HCT116 (cell line): ENCODE results near the gene MSLN. TPM values are rescaled to one million over a fixed set of nuclear protein-coding genes. Genes with fewer than 3 reads are reported as not detected.

Experiments
- ATAC-seq: fragments of 200-7000 bp; cut with Tn5 transposase; 2 replicates; pipeline ENCODE4 v1.9.1; 2020; ENCODE audit warnings: mild to moderate bottlenecking, moderate library complexity
- BruUV-seq: library from RNA; stranded (reverse); fragments of 400-500 nt; replicated peaks from 2 replicates; lab custom pipeline; 2021; lab: Mats Ljungman, UMichigan
- CTCF ChIA-PET: fragments of 300-600 bp; sonication (Branson Sonifier 250); formaldehyde crosslinking; loops from one replicate; lab custom pipeline; 2021; ENCODE audit warnings: antibody characterized with exemption; lab: Charles Lee
- POLR2A ChIA-PET: fragments of 300-600, 350-600 bp; sonication (Branson Sonifier 250); formaldehyde crosslinking; loops from one replicate; lab custom pipeline; 2021; ENCODE audit warnings: antibody characterized with exemption; lab: Charles Lee
- RAD21 ChIA-PET, 2 experiments: fragments of 300-600 bp; sonication (Branson Sonifier 250); formaldehyde crosslinking; loops; one replicate each; lab custom pipeline; 2023; ENCODE audit warnings: low total read pairs in 2 of 2; ENCODE audit not compliant: uncharacterized antibody in 2 of 2, unreplicated experiment in 2 of 2, low non-redundant PET in 1 of 2; lab: Charles Lee
- DNase-seq: peaks from one replicate; pipeline ENCODE4 v3.0.0-alpha.2; 2010; ENCODE audit warnings: low read depth, low spot score
- H2AFZ ChIP-seq: fragments of 200-600 bp; shearing (Covaris generic), sonication (generic); 2 replicates; pipeline ENCODE4 v1.6.1; 2017; ENCODE audit warnings: low read depth, mixed run types, mixed read lengths, antibody characterized with exemption, low read length; ENCODE audit not compliant: poor library complexity, severe bottlenecking
- H3K27ac ChIP-seq: 2 replicates; pipeline ENCODE4 v1.5.1; 2012; ENCODE audit warnings: low read depth, low read length
- H3K27me3 ChIP-seq: fragments of 200-600 bp; sonication (generic); 2 replicates; pipeline ENCODE4 v1.6.1; 2016; ENCODE audit warnings: mixed run types, low read length, mixed read lengths; ENCODE audit not compliant: insufficient read depth
- H3K36me3 ChIP-seq, 2 experiments: fragments of 200-500 bp in 1 of 2; fragments of 200-600 bp in 1 of 2; sonication (Bioruptor generic) in 1 of 2; sonication (generic) in 1 of 2; 2 replicates each; pipeline versions ENCODE4 v1.5.1 to v1.6.1; 2014 to 2016; ENCODE audit warnings: low read length in 2 of 2, inconsistent platforms in 1 of 2, mixed read lengths in 1 of 2, mixed run types in 1 of 2; ENCODE audit not compliant: insufficient read depth in 2 of 2, control insufficient read depth in 1 of 2
- H3K4me1 ChIP-seq, 2 experiments: fragments of 200-600 bp in 1 of 2; sonication (generic) in 1 of 2; 2 replicates each; pipeline versions ENCODE4 v1.5.1 to v1.6.1; 2012 to 2017; ENCODE audit warnings: low read length in 2 of 2, inconsistent platforms in 1 of 2, mild to moderate bottlenecking in 1 of 2, mixed read lengths in 1 of 2, mixed run types in 1 of 2, moderate library complexity in 1 of 2; ENCODE audit not compliant: insufficient read depth in 2 of 2, control insufficient read depth in 1 of 2
- H3K4me2 ChIP-seq: fragments of 200-600 bp; sonication (generic); 2 replicates; pipeline ENCODE4 v1.6.1; 2017; ENCODE audit warnings: mixed run types, low read length, mixed read lengths
- H3K4me3 ChIP-seq, 2 experiments: fragments of 200-600 bp in 1 of 2; sonication (generic) in 1 of 2; replicated peaks in 1 of 2; 2 replicates each; pipeline ENCODE4 v1.5.1; 2011 to 2016; ENCODE audit warnings: low read length in 2 of 2, control low read depth in 1 of 2, low read depth in 1 of 2, mild to moderate bottlenecking in 1 of 2, mixed read lengths in 1 of 2, mixed run types in 1 of 2
- H3K79me2 ChIP-seq: fragments of 200-600 bp; sonication (generic); 2 replicates; pipeline ENCODE4 v1.6.1; 2017; ENCODE audit warnings: mild to moderate bottlenecking, mixed run types, low read length, moderate library complexity, mixed read lengths; ENCODE audit not compliant: insufficient read depth
- H3K9ac ChIP-seq: fragments of 200-600 bp; sonication (generic); 2 replicates; pipeline ENCODE4 v1.6.1; 2016; ENCODE audit warnings: low read length, mixed read lengths
- H3K9me2 ChIP-seq: fragments of 200-600 bp; sonication (generic), shearing (Covaris generic); 2 replicates; pipeline ENCODE4 v1.6.1; 2017; ENCODE audit warnings: mixed run types, mild to moderate bottlenecking, moderate library complexity; ENCODE audit not compliant: insufficient read depth
- H3K9me3 ChIP-seq, 2 experiments: fragments of 200-500 bp in 1 of 2; fragments of 200-600 bp in 1 of 2; sonication (Bioruptor generic) in 1 of 2; sonication (generic) in 1 of 2; 2 replicates each; pipeline ENCODE4 v1.6.1; 2014 to 2017; ENCODE audit warnings: low read length in 2 of 2, mixed read lengths in 2 of 2, inconsistent platforms in 1 of 2, low read depth in 1 of 2, mild to moderate bottlenecking in 1 of 2, mixed run types in 1 of 2, moderate library complexity in 1 of 2; ENCODE audit not compliant: control insufficient read depth in 1 of 2, insufficient read depth in 1 of 2
- H4K20me1 ChIP-seq: fragments of 200-600 bp; sonication (generic), shearing (Covaris generic); 2 replicates; pipeline ENCODE4 v1.6.1; 2017; ENCODE audit warnings: mixed run types, mild to moderate bottlenecking, moderate library complexity; ENCODE audit not compliant: insufficient read depth
- CEBPB ChIP-seq: IDR thresholded peaks from 2 replicates; pipeline ENCODE4 v1.6.1; 2012; ENCODE audit warnings: low read depth
- EZH2 ChIP-seq: fragments of 200-600 bp; sonication (generic); IDR thresholded peaks from 2 replicates; pipeline ENCODE4 v1.6.1; 2017; ENCODE audit warnings: antibody characterized with exemption, mixed run types
- FOSL1 ChIP-seq: IDR thresholded peaks from 2 replicates; pipeline ENCODE4 v1.6.1; 2012; ENCODE audit warnings: low read depth
- JUND ChIP-seq: IDR thresholded peaks from 2 replicates; pipeline ENCODE4 v1.6.1; 2012
- RAD21 ChIP-seq: IDR thresholded peaks from 2 replicates; pipeline ENCODE4 v1.6.1; 2012; ENCODE audit warnings: low read depth, mild to moderate bottlenecking
- SIN3A ChIP-seq: IDR thresholded peaks from 2 replicates; pipeline ENCODE4 v1.6.1; 2012; ENCODE audit warnings: low read depth
- YY1 ChIP-seq: IDR thresholded peaks from 2 replicates; pipeline ENCODE4 v1.6.1; 2011; ENCODE audit warnings: low read length, low read depth, moderate library complexity, mild to moderate bottlenecking; ENCODE audit not compliant: insufficient replicate concordance; ENCODE audit errors: extremely low read depth
- ZNF274 ChIP-seq: fragments of 200-500 bp; sonication (Bioruptor generic); IDR thresholded peaks from 2 replicates; pipeline ENCODE4 v1.6.1; 2014; ENCODE audit warnings: mild to moderate bottlenecking, low read depth, low read length, inconsistent platforms
- intact Hi-C: fragments of 100-400 bp; cut with micrococcal nuclease; formaldehyde crosslinking; loops from 2 replicates; pipeline ENCODE4 v1.10.0; 2022
- total RNA-seq: library from RNA; stranded (reverse); gene quantifications from one replicate; pipeline ENCODE4 v1.2.1, GENCODE V29; 2021; ENCODE audit not compliant: unreplicated experiment
- TF ChIP-seq, protein P1 (sequence below): IDR thresholded peaks from 2 replicates; pipeline ENCODE4 v1.6.1; 2012
- TF ChIP-seq, protein P2 (sequence below): IDR thresholded peaks from 2 replicates; pipeline ENCODE4 v1.6.1; 2012; ENCODE audit warnings: low read depth
- TF ChIP-seq, protein P3 (sequence below): IDR thresholded peaks from 2 replicates; pipeline ENCODE4 v1.6.1; 2011; ENCODE audit warnings: mild to moderate bottlenecking, low read length, moderate library complexity; ENCODE audit not compliant: insufficient replicate concordance; ENCODE audit errors: extremely low read depth
- TF ChIP-seq, protein P4 (sequence below), 3 experiments: fragments of 200-600 bp in 1 of 3; sonication (generic) in 1 of 3; IDR thresholded peaks in 2 of 3; conservative IDR thresholded peaks in 1 of 3; 2 replicates each; pipeline ENCODE4 v1.5.1; 2012 to 2017; ENCODE audit warnings: low read depth in 2 of 3, low read length in 2 of 3, antibody characterized with exemption in 1 of 3, borderline replicate concordance in 1 of 3, control low read depth in 1 of 3, mild to moderate bottlenecking in 1 of 3, mixed read lengths in 1 of 3, mixed run types in 1 of 3, moderate library complexity in 1 of 3; ENCODE audit not compliant: insufficient read depth in 1 of 3

The MSLN gene
- total RNA-seq, 1 experiment from 2014 or later, result 40.9 TPM

DNA sequence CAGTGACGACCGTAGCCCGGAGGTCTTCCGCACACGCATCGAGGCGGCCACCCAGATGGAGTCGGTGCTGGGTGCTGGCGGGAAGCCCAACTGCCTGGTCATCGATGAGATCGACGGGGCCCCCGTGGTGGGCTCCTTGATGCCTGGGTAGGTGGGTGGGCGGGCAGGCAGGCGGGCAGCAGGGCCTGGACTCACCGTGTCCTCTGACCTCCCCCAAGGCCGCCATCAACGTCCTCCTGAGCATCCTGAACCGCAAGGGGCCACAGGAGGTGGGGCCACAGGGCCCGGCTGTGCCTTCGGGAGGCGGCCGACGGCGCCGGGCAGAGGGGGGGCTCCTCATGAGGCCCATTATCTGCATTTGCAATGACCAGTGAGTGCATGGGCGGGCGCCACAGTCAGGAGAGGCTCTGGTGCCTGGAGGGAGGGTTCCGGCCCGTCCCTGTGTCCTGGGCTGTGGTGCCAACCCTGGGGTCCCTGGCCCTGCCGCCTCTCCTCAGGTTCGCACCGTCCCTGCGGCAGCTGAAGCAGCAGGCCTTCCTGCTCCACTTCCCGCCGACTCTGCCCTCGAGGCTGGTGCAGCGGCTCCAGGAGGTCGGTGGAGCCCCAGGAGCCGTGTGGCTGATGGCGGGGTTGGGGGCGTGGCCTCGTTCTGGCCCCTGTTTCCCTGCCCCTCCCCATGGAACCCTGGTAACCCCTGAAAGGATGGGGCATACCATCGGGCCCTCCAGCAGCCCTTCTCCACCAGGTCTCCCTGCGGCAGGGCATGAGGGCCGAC lies 31.9 kb downstream of the MSLN start:
- TF ChIP-seq RAD21 (no peak), CEBPB (no peak), SIN3A (no peak), EZH2 (no peak), FOSL1 (no peak), JUND (no peak), YY1 (no peak), ZNF274 (no peak)
- TF ChIP-seq, protein P1, sequence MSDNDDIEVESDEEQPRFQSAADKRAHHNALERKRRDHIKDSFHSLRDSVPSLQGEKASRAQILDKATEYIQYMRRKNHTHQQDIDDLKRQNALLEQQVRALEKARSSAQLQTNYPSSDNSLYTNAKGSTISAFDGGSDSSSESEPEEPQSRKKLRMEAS, result no peak
- TF ChIP-seq, protein P2, sequence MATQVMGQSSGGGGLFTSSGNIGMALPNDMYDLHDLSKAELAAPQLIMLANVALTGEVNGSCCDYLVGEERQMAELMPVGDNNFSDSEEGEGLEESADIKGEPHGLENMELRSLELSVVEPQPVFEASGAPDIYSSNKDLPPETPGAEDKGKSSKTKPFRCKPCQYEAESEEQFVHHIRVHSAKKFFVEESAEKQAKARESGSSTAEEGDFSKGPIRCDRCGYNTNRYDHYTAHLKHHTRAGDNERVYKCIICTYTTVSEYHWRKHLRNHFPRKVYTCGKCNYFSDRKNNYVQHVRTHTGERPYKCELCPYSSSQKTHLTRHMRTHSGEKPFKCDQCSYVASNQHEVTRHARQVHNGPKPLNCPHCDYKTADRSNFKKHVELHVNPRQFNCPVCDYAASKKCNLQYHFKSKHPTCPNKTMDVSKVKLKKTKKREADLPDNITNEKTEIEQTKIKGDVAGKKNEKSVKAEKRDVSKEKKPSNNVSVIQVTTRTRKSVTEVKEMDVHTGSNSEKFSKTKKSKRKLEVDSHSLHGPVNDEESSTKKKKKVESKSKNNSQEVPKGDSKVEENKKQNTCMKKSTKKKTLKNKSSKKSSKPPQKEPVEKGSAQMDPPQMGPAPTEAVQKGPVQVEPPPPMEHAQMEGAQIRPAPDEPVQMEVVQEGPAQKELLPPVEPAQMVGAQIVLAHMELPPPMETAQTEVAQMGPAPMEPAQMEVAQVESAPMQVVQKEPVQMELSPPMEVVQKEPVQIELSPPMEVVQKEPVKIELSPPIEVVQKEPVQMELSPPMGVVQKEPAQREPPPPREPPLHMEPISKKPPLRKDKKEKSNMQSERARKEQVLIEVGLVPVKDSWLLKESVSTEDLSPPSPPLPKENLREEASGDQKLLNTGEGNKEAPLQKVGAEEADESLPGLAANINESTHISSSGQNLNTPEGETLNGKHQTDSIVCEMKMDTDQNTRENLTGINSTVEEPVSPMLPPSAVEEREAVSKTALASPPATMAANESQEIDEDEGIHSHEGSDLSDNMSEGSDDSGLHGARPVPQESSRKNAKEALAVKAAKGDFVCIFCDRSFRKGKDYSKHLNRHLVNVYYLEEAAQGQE, result no peak
- TF ChIP-seq, protein P3, sequence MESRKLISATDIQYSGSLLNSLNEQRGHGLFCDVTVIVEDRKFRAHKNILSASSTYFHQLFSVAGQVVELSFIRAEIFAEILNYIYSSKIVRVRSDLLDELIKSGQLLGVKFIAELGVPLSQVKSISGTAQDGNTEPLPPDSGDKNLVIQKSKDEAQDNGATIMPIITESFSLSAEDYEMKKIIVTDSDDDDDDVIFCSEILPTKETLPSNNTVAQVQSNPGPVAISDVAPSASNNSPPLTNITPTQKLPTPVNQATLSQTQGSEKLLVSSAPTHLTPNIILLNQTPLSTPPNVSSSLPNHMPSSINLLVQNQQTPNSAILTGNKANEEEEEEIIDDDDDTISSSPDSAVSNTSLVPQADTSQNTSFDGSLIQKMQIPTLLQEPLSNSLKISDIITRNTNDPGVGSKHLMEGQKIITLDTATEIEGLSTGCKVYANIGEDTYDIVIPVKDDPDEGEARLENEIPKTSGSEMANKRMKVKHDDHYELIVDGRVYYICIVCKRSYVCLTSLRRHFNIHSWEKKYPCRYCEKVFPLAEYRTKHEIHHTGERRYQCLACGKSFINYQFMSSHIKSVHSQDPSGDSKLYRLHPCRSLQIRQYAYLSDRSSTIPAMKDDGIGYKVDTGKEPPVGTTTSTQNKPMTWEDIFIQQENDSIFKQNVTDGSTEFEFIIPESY, result no peak
- TF ChIP-seq, protein P4, sequence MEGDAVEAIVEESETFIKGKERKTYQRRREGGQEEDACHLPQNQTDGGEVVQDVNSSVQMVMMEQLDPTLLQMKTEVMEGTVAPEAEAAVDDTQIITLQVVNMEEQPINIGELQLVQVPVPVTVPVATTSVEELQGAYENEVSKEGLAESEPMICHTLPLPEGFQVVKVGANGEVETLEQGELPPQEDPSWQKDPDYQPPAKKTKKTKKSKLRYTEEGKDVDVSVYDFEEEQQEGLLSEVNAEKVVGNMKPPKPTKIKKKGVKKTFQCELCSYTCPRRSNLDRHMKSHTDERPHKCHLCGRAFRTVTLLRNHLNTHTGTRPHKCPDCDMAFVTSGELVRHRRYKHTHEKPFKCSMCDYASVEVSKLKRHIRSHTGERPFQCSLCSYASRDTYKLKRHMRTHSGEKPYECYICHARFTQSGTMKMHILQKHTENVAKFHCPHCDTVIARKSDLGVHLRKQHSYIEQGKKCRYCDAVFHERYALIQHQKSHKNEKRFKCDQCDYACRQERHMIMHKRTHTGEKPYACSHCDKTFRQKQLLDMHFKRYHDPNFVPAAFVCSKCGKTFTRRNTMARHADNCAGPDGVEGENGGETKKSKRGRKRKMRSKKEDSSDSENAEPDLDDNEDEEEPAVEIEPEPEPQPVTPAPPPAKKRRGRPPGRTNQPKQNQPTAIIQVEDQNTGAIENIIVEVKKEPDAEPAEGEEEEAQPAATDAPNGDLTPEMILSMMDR (IDR thresholded peaks at IDR 0.05 in 2 of 3, conservative IDR thresholded peaks at IDR 0.05 in 1 of 3; ENCODE audit: borderline replicate concordance in 1 of 3, insufficient read depth in 1 of 3, low read depth in 2 of 3, low read length in 2 of 3), result no peak
- intact Hi-C loops, result no loop called here
- Histone ChIP-seq H3K9ac (no peak overlapping the region), H3K4me2 (no peak overlapping the region), H3K4me1 (peaks cover 16 to 39% of the 10 kb centered on the region in 2 experiments), H3K36me3 (peaks cover 0 to 25% of the 10 kb centered on the region in 2 experiments; a peak in 3 of 4 replicates), H3K9me2 (no peaks in the 10 kb centered on the region), H2AFZ (no peak overlapping the region), H4K20me1 (no peaks in the 10 kb centered on the region), H3K27ac (no peak overlapping the region; the same call in 1 of the 2 replicates), H3K4me3 (no peak overlapping the region), H3K79me2 (peaks cover 41% of the 10 kb centered on the region), H3K9me3 (no peaks in the 10 kb centered on the region), H3K27me3 (no peaks in the 10 kb centered on the region)
- ChIA-PET RAD21 (no interaction called here), POLR2A (no interaction called here), CTCF (no interaction called here)
- DNase-seq (no peak), ATAC-seq (no peak)
- no TSS peak for BruUV-seq
